Activated naive CD4-positive, alpha-beta T cell (primary cell): ENCODE data around the gene EGFLAM.

Source experiments
- DNase-seq, 4 experiments: peaks; one replicate each; lab custom pipeline; 2025; lab: John Stamatoyannopoulos, UW

The EGFLAM gene

DNA sequence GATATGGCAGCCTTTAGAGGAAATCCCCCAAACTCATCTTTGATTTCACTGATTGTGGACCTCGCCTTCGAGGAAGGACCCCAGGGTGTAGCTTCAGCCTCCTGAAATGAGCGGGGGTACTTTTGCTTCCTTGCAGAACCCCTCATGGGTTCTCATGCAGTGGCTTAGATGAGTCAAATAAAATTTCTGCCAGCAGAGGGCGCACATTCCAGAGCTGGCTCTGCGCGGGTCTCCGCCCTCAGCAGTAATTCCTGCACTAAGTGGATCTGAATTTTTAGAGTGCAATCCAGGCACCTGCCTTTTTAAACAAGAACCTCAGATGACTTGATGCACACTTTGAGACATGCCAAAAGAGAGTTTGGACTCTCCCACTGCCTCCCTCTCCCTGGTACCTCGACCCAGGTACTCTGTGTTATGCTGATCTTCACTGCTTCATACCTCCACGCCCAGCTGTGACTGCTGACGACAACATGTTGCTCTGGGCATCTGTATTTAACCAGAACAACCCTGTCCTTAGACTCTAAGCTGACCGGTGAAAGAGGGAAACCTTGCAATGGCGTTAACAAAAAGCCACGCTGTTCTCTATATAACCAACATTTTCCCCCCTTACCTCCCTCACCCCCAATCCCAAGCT is 7.3 kb downstream of the EGFLAM start:
- peak in 2 of 4 experiments; percentile 16 for DNase-seq

GRCh38 chr5:38267372-38267771 is 9.0 kb downstream of the EGFLAM start:
- no peak for DNase-seq

DNA sequence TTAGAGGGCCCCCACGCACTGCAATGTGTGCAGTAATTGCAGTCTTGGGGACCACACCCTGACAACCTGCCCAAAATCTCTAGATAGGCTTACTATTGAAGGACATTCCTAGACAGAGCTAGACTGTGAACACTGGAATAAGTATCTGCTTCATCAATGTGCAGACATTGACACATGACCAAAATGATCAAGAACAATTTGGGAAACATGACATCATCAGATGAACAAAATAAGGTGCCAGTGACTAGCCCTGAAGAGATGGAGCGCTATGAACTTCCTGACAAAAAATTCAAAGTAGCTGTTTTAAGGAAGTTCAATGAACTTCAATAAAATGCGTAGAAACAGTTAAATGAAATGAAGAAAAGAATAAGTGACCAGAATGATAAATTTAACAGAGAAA is 15.3 kb downstream of the EGFLAM start:
- no peak for DNase-seq

DNA sequence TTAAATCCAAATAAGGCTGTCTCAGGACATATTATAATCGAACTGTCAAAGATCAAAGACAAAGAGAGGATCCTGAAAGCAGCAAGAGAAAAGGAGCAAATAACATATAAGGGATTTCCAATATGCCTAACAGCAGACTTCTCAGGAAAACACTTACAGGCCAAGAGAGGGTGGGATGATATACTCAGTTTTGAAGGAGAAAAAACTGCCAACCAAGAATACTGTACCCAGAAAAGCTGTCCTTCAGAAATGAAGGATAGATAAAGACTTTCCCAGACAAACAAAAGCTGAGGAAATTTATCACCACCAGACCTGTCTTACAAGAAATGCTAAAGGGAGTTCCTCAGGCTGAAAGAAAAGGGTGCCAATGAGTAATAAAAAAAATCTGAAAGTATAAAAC is 16.0 kb downstream of the EGFLAM start:
- no peak for DNase-seq

DNA sequence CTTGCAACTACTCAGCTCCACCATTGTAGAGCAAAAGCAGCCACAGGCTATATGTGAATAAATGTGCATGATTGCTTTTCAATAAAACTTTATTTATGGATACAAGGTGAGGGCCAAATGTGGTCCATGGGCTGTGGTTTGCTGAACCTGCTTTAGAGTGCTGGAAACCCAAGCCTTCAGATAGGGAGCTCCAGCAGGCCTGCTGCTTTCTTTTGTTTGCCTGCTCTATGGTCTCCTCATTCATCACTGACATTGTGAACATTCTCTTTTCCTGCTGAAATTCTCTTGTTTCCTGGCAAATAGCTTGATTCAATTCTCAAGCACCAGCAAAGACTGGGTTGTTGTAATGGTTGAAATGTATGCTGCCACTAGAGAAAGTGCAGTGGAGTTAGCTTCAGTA is 26.0 kb downstream of the EGFLAM start:
- DNase-seq: no peak

DNA sequence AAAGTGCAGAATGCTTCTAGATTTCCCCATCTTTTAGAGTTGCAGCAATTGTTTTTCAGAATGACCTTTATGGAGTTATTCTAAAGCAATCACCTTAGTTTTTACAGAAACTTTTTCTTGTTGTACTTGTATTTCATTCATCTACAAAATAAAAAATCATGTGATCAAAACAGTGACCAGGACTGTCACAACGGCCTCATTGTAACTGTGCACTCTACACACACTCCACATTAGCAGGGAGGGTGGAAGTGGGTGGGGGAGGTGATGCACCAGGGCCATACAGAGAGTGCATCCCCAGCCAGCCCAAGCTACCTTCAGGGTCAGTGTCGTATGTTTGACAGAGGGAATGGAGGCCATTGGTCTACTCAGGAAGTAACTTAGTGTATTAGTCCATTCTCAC is 26.9 kb downstream of the EGFLAM start:
- DNase-seq: no peak

GRCh38 chr5:38286002-38286401 is 27.6 kb downstream of the EGFLAM start:
- no peak for DNase-seq

- DNase-seq: no peak
These were observed 28.8 kb downstream of the EGFLAM start for GRCh38 chr5:38287124-38287523.

GRCh38 chr5:38289457-38289856 is 31.1 kb downstream of the EGFLAM start:
- no peak for DNase-seq

- no peak for DNase-seq
These were observed 31.8 kb downstream of the EGFLAM start for GRCh38 chr5:38290028-38290653.

GRCh38 chr5:38291355-38291754 is 33.0 kb downstream of the EGFLAM start:
- no peak for DNase-seq

DNA sequence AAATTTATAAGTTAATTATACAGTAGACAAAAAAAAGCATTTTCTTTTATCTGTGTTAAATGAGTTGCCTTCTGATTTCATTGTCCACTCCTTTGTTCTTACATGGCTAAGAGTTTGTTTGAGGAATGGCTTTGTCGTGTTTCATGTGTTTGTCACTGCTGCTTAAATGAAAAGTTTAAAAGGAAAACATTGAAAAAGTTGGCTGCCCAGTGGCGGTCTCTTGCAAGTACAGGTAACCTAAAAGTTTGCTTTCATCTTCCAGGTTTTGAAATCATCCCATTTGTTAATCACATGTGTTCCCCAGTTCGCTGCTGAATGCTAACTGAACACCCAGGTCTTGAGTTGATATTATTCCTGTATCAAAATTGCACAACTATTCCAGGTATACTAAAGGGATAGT is 33.9 kb downstream of the EGFLAM start:
- DNase-seq: no peak

DNA sequence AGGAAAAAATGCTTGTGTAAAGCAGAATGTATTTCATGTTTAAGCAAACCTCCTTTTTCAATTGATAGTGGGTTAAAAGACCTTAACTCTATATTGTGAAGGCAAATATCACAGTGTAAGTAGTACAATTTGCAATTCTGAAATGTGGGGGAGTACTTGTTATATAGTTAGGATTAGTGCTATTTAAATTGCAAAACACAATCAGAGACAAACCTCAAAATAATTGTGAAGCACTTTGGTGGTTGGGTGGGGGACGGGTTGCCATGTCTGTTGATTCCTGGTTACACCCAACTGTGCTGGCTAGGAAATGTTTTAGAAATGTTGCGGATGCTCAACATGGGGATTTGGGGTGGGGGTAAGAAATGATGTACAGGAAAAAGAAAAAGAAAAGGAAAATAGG is 37.4 kb downstream of the EGFLAM start:
- DNase-seq: no peak

- DNase-seq: no peak
These were observed 39.7 kb downstream of the EGFLAM start for GRCh38 chr5:38297830-38298608.

- no peak for DNase-seq
These were observed 41.2 kb downstream of the EGFLAM start for GRCh38 chr5:38299585-38299984.

DNA sequence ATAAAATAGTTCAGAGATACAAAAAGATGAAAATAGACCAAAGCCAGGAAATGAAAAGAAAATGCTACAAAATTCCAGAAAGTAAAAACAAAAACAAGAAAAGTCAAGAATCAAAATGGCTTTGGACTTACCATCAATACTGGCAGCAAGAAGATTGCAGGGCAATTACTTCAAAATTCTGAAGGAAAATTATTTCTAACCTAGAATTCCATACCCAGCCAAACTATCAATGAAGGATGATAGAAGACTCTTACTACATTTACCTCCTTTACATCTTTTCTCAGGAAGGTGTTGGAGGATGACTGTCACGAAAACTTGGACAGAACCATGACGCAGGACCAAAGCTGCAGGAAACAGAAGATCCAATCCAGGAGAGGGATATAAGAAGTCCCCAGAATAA is 46.8 kb downstream of the EGFLAM start:
- DNase-seq: no peak

- no peak for DNase-seq
These were observed 49.5 kb downstream of the EGFLAM start for GRCh38 chr5:38307845-38308244.

DNA sequence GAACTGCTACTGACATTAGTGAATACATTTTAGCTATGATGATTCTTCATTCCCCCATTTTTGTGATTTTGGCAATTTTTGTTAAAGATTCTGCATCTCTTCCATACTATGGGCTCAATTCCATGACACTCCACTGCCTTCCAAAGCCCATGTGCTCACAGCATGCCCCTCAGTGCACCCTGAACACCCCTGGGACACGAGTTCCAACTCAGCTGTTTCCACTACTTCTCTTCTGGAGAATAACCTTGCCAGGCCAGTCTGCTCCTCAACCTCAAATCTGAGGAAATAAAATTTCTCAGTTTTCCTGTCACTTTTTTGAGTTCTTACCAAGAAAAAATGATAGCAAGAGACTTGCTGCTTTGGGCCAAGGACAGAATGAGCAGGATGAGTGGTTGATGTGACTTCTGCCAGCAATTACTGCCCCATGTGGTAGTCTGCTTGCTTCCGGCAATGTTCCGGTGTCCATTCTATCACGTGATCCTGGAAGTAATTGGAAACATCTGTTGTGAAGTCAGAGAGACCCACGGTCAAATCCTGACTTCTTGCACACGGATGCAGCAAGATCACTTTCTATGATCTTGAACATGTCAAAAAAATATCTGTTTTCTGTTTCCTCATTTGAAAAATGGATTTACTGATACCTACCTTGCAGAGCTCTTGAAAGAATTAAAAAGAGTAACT is 58.3 kb downstream of the EGFLAM start:
- DNase-seq: no peak

DNA sequence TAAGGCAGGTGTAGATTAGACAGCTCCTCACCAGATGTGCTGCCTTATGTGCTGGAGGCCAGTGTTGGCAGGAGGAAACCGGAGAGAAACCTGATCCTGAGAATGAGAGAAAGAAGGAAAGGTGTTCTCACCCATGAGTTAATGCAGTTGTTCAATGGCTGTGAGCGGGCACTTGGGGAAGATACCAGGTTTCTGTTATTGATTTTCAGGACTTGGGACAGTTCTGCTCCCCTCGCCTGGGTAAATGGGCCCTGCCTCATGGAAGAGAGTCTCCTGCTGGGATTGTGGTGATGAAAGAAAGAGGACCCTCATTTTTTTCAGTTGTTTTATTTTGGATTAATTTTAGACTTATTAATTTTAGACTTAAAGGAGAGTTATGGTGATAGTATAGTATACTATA is 59.5 kb downstream of the EGFLAM start:
- no peak for DNase-seq

GRCh38 chr5:38319491-38319890 is 61.1 kb downstream of the EGFLAM start:
- DNase-seq: no peak

- no peak for DNase-seq
These were observed 63.6 kb downstream of the EGFLAM start for GRCh38 chr5:38321978-38322377.

- DNase-seq: no peak
These were observed 65.4 kb downstream of the EGFLAM start for GRCh38 chr5:38323645-38324295.
